ENCODE data around the gene TSKS.

Gene TSKS

DNA sequence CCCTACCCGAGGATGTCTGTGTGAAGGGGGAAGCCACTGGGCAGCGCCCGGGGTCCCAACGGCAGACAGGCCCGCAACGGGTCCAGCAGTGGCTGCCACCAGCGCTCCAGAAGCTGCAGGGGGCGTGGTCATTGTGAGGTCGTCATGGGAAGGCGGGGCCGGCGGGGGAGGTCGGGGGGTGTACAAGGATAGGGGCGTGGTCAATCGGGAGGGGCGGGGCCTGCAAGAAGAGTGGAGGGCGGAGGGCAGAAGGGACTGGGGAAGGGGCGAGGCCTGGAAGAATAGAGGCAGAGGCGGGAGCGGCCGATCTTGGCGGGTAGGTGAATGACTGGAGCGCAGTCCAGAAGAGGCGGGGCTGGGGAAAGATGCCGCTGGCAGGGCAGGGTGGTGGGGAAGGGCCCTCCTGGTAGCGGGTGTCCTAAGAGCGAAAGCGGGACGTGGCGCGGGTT lies 45.6 kb upstream of the TSKS start:
- Mint-ChIP-seq H3K27ac (peak overlapping the region; percentile 56 to 89 (median 73)), H3K4me3 (peak overlapping the region; percentile 89 to 93 (median 89)), H3K36me3 (ENCODE audit: low read depth) (peaks cover 7% of the 10 kb centered on the region), H3K9me3 (no peaks in the 10 kb centered on the region), H3K27me3 (ENCODE audit: low read depth) (peaks cover 5% of the 10 kb centered on the region), H3K4me1 (peaks cover 30% of the 10 kb centered on the region)
- TF ChIP-seq, protein P1, sequence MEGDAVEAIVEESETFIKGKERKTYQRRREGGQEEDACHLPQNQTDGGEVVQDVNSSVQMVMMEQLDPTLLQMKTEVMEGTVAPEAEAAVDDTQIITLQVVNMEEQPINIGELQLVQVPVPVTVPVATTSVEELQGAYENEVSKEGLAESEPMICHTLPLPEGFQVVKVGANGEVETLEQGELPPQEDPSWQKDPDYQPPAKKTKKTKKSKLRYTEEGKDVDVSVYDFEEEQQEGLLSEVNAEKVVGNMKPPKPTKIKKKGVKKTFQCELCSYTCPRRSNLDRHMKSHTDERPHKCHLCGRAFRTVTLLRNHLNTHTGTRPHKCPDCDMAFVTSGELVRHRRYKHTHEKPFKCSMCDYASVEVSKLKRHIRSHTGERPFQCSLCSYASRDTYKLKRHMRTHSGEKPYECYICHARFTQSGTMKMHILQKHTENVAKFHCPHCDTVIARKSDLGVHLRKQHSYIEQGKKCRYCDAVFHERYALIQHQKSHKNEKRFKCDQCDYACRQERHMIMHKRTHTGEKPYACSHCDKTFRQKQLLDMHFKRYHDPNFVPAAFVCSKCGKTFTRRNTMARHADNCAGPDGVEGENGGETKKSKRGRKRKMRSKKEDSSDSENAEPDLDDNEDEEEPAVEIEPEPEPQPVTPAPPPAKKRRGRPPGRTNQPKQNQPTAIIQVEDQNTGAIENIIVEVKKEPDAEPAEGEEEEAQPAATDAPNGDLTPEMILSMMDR (IDR thresholded peaks at IDR 0.05; ENCODE audit: unreplicated experiment in 3 of 3): no peak

- TF ChIP-seq, protein P1 (IDR thresholded peaks at IDR 0.05; ENCODE audit: unreplicated experiment in 3 of 3): no peak
- Mint-ChIP-seq H3K9me3 (no peaks in the 10 kb centered on the region), H3K27me3 (ENCODE audit: low read depth) (peaks cover 2% of the 10 kb centered on the region), H3K36me3 (ENCODE audit: low read depth) (peaks cover 14% of the 10 kb centered on the region), H3K4me3 (peak overlapping the region; percentile 89 to 93 (median 89)), H3K4me1 (peaks cover 31% of the 10 kb centered on the region), H3K27ac (peak overlapping the region in 2 of 3 experiments; percentile 73 to 89)
These were observed 45.0 kb upstream of the TSKS start for GRCh38 chr19:49807904-49808675.

DNA sequence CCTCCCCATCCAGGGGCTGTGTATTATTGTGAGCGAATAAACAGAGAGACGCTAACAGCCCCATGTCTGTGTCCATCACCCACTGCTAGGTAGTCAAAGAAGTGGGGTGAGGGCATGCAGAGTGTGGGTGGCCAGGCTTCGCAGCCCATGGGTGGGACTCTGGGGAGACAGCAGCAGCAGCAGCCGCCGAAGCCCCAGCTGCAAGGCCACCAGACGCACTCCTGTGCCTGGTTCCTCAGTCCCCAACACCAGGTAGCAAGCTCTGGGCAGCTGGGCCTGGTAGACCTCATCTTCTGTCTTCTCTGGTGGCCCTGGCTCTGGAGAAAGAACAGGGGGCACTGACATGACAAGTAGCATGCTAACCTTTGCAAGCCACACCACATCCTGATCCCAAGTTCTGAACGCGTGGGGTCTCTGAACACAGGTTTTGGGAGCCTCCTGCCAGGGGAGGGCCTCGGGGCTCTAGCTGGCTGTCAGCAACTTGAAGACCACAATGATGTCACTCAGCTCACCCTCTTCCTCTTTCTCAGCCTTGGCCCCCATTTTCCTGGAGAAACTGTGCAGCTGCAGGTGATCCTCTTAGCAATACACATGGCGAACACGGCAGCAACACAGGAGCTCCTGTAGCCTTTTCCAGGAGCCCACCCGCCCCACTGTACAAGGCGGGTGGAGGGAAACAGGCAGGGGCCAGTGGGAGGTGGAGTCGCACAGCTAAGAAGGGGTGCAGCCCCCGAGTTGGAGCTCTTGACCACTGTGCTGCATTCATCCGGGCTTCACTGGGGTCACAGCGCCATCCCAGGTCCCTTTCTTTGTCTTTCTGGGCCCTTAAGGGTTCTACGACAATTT lies 44.2 kb upstream of the TSKS start:
- no peaks in the 10 kb centered on the region for H3K9me3 Mint-ChIP-seq
- peak overlapping the region in 1 of 3 experiments; percentile 64 for H3K4me3 Mint-ChIP-seq
- peaks cover 31% of the 10 kb centered on the region for H3K4me1 Mint-ChIP-seq
- no peak overlapping the region for H3K27ac Mint-ChIP-seq
- H3K27me3 Mint-ChIP-seq (ENCODE audit: low read depth): no peaks in the 10 kb centered on the region
- peaks cover 16% of the 10 kb centered on the region for H3K36me3 Mint-ChIP-seq (ENCODE audit: low read depth)
- TF ChIP-seq, protein P1 (IDR thresholded peaks at IDR 0.05; ENCODE audit: unreplicated experiment in 3 of 3): no peak

DNA sequence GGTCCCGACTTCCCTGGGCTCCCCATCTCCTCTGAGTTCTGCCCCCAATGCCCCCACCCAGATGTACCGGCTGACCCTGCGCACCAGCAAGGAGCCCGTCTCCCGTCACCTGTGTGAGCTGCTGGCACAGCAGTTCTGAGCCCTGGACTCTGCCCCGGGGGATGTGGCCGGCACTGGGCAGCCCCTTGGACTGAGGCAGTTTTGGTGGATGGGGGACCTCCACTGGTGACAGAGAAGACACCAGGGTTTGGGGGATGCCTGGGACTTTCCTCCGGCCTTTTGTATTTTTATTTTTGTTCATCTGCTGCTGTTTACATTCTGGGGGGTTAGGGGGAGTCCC lies 43.5 kb upstream of the TSKS start:
- Mint-ChIP-seq H3K36me3 (ENCODE audit: low read depth) (peaks cover 19% of the 10 kb centered on the region), H3K27me3 (ENCODE audit: low read depth) (no peaks in the 10 kb centered on the region), H3K9me3 (no peaks in the 10 kb centered on the region), H3K4me3 (no peak overlapping the region), H3K27ac (peak overlapping the region; percentile 36 to 75 (median 38)), H3K4me1 (peaks cover 34% of the 10 kb centered on the region)
- TF ChIP-seq, protein P1 (IDR thresholded peaks at IDR 0.05; ENCODE audit: unreplicated experiment in 3 of 3): no peak

DNA sequence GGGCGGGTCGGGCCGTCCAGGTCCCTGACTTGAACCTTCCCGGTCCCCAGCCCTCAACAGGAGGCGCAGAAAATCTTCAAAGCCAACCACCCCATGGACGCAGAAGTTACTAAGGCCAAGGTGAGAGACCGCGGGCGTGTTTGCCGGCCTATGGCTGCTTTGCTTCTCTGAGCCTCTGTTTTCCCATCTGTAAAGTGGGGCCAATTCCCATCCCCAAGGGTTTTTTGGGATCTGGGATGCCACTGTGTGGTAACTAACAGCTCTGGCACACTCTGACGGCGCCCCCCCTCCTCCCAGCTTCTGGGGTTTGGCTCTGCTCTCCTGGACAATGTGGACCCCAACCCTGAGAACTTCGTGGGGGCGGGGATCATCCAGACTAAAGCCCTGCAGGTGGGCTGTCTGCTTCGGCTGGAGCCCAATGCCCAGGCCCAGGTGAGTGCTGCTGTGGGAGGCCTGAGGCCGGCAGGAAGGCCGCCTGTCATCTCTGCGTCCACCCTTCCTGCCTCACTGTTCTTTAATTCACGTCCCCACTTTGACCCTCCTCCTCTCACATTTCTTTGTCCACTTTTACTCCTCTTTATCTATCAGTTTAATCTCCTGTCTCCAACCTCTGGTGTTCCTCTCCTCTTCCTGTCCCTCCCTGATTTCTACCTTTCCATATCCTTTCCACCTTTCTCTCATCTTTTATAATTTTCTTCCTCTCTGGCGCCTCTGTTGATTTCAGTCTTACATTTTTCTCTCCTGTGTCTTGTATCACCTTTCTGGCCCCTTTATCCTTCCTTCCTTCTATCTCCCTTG lies 42.9 kb upstream of the TSKS start:
- H3K4me3 Mint-ChIP-seq: peak overlapping the region in 1 of 3 experiments; percentile 22
- H3K4me1 Mint-ChIP-seq: peaks cover 34% of the 10 kb centered on the region
- no peaks in the 10 kb centered on the region for H3K27me3 Mint-ChIP-seq (ENCODE audit: low read depth)
- H3K9me3 Mint-ChIP-seq: no peaks in the 10 kb centered on the region
- H3K36me3 Mint-ChIP-seq (ENCODE audit: low read depth): peaks cover 19% of the 10 kb centered on the region
- H3K27ac Mint-ChIP-seq: peak overlapping the region; percentile 36 to 75 (median 38)
- TF ChIP-seq, protein P1 (IDR thresholded peaks at IDR 0.05; ENCODE audit: unreplicated experiment in 3 of 3): no peak

All from nephron (organoid).